Neural cell (in vitro differentiated cells): ENCODE measurements around the gene SHISAL2B. TPM values are rescaled to one million over a fixed set of nuclear protein-coding genes. Genes with fewer than 3 reads are reported as not detected.

Source experiments
- H2AFZ ChIP-seq: fragments of 200-600, 300-800 bp; sonication (generic), shearing (Covaris generic); 2 replicates; pipeline ENCODE4 v1.6.0; 2014; ENCODE audit warnings: low read depth, mild to moderate bottlenecking, antibody characterized with exemption, low read length, moderate library complexity
- H3F3A ChIP-seq: fragments of 200-600 bp; shearing (Covaris generic); 2 replicates; pipeline ENCODE4 v1.6.1; 2016; ENCODE audit warnings: mild to moderate bottlenecking, moderate library complexity, mixed read lengths, antibody characterized with exemption, low read length; ENCODE audit not compliant: insufficient read depth, poor library complexity, severe bottlenecking
- H3K27ac ChIP-seq: fragments of 200-600, 300-800 bp; sonication (generic), shearing (Covaris generic); 2 replicates; pipeline ENCODE4 v1.5.1; 2014; ENCODE audit warnings: mild to moderate bottlenecking, low read length, moderate library complexity
- H3K27me3 ChIP-seq: fragments of 300-800, 200-600 bp; sonication (generic), shearing (Covaris generic); 2 replicates; pipeline ENCODE4 v1.6.0; 2014; ENCODE audit warnings: mild to moderate bottlenecking, low read depth, low read length, moderate library complexity; ENCODE audit not compliant: insufficient read depth
- H3K36me3 ChIP-seq: fragments of 300-800, 200-600 bp; sonication (generic), shearing (Covaris generic); 2 replicates; pipeline ENCODE4 v1.5.1; 2014; ENCODE audit warnings: mild to moderate bottlenecking, antibody characterized with exemption, low read length, moderate library complexity; ENCODE audit not compliant: insufficient read depth
- H3K4me2 ChIP-seq: fragments of 300-800, 200-600 bp; sonication (generic), shearing (Covaris generic); 2 replicates; pipeline ENCODE4 v1.6.0; 2014; ENCODE audit warnings: mild to moderate bottlenecking, low read length
- H3K4me3 ChIP-seq: fragments of 300-800, 200-600 bp; sonication (generic), shearing (Covaris generic); 2 replicates; pipeline ENCODE4 v1.5.1; 2014; ENCODE audit warnings: mild to moderate bottlenecking, low read length, moderate library complexity
- H3K79me2 ChIP-seq: fragments of 200-600 bp; shearing (Covaris generic); replicated peaks from 2 replicates; pipeline ENCODE4 v1.6.0; 2014; ENCODE audit warnings: mild to moderate bottlenecking, low read length, moderate library complexity; ENCODE audit not compliant: insufficient read depth
- H3K9ac ChIP-seq: fragments of 300-800, 200-600 bp; sonication (generic), shearing (Covaris generic); 2 replicates; pipeline ENCODE4 v1.6.1; 2016; ENCODE audit warnings: mild to moderate bottlenecking, low read length, mixed read lengths
- H3K9me2 ChIP-seq: fragments of 200-600 bp; shearing (Covaris generic); 2 replicates; pipeline ENCODE4 v1.6.1; 2016; ENCODE audit warnings: mild to moderate bottlenecking, low read length, mixed read lengths; ENCODE audit not compliant: insufficient read depth
- H3K9me3 ChIP-seq: fragments of 200-600, 300-800 bp; sonication (generic), shearing (Covaris generic); 2 replicates; pipeline ENCODE4 v1.6.1; 2016; ENCODE audit warnings: mild to moderate bottlenecking, mixed run types, low read length, moderate library complexity, mixed read lengths
- H4K20me1 ChIP-seq: fragments of 200-600 bp; shearing (Covaris generic); 2 replicates; pipeline ENCODE4 v1.6.1; 2016; ENCODE audit warnings: mild to moderate bottlenecking, mixed run types; ENCODE audit not compliant: insufficient read depth
- EP300 ChIP-seq: fragments of 450-650 bp; conservative IDR thresholded peaks from 2 replicates; pipeline ENCODE4 v1.6.1; 2014; ENCODE audit warnings: antibody characterized with exemption, mild to moderate bottlenecking, moderate library complexity; ENCODE audit not compliant: poor library complexity, severe bottlenecking
- EZH2 ChIP-seq: fragments of 200-600, 300-800 bp; shearing (Covaris generic), sonication (generic); IDR thresholded peaks from 2 replicates; pipeline ENCODE4 v1.6.1; 2014; ENCODE audit warnings: antibody characterized with exemption, low read length, borderline replicate concordance, mild to moderate bottlenecking; ENCODE audit not compliant: insufficient read depth, poor library complexity, severe bottlenecking
- MXI1 ChIP-seq: fragments of 450-650 bp; conservative IDR thresholded peaks from 2 replicates; pipeline ENCODE4 v1.6.1; 2014; ENCODE audit warnings: antibody characterized with exemption, mild to moderate bottlenecking; ENCODE audit not compliant: poor library complexity, severe bottlenecking
- POLR2AphosphoS5 ChIP-seq: IDR thresholded peaks from 2 replicates; pipeline ENCODE4 v1.6.1; 2012
- RAD21 ChIP-seq: fragments of 450-650 bp; conservative IDR thresholded peaks from 2 replicates; pipeline ENCODE4 v1.6.1; 2014; ENCODE audit warnings: antibody characterized with exemption, mild to moderate bottlenecking, moderate library complexity
- SMC3 ChIP-seq: fragments of 450-650 bp; conservative IDR thresholded peaks from 2 replicates; pipeline ENCODE4 v1.6.1; 2014; ENCODE audit warnings: antibody characterized with exemption, mild to moderate bottlenecking, moderate library complexity; ENCODE audit not compliant: poor library complexity
- TAF1 ChIP-seq: IDR thresholded peaks from 2 replicates; pipeline ENCODE4 v1.6.1; 2012; ENCODE audit warnings: low read depth
- polyA plus RNA-seq: library from polyadenylated mRNA; depleted of rRNA; stranded (reverse); fragments of >200 nt; gene quantifications from 2 replicates; pipeline ENCODE4 v1.2.3, GENCODE V29; 2014
- TF ChIP-seq, protein P1 (sequence below): fragments of 450-650 bp; IDR thresholded peaks from 2 replicates; pipeline ENCODE4 v1.5.1; 2014; ENCODE audit warnings: antibody characterized with exemption, mild to moderate bottlenecking, moderate library complexity; ENCODE audit not compliant: poor library complexity, severe bottlenecking
- TF ChIP-seq, protein P2 (sequence below): IDR thresholded peaks from 2 replicates; pipeline ENCODE4 v1.6.1; 2012; ENCODE audit warnings: borderline replicate concordance

Gene SHISAL2B
- polyA plus RNA-seq, 1 donor from 2014 or later, result not detected

DNA sequence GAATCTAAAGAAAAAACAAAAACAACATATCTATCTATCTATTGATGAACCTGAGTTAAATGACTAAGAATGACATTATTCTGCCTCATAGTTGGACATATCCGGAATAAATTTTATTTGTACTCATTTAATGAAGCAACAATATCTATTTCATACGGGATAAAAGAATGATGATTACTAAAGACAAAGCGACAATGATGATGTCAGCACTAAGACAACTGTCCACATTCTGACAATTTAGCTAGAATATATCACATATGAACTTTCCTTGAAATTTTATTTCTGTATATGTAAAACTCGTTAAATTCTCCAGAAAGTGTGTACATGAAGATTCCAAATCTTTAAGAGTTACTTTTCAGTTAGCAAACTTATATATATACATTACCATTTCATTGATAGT lies 23.2 kb upstream of the SHISAL2B start:
- H3F3A ChIP-seq, result no peaks in the 10 kb centered on the region
- H2AFZ ChIP-seq, result no peak overlapping the region
- H3K36me3 ChIP-seq, result no peaks in the 10 kb centered on the region
- H3K4me3 ChIP-seq, result no peak overlapping the region
- no peaks in the 10 kb centered on the region for H4K20me1 ChIP-seq
- H3K27ac ChIP-seq, result no peak overlapping the region
- H3K4me2 ChIP-seq, result no peak overlapping the region
- H3K9me2 ChIP-seq, result no peaks in the 10 kb centered on the region
- H3K9ac ChIP-seq, result no peak overlapping the region
- no peaks in the 10 kb centered on the region for H3K79me2 ChIP-seq
- H3K9me3 ChIP-seq, result no peaks in the 10 kb centered on the region
- no peak for TF ChIP-seq TAF1
- no peak for TF ChIP-seq SMC3
- TF ChIP-seq EP300, result no peak
- TF ChIP-seq, protein P1, sequence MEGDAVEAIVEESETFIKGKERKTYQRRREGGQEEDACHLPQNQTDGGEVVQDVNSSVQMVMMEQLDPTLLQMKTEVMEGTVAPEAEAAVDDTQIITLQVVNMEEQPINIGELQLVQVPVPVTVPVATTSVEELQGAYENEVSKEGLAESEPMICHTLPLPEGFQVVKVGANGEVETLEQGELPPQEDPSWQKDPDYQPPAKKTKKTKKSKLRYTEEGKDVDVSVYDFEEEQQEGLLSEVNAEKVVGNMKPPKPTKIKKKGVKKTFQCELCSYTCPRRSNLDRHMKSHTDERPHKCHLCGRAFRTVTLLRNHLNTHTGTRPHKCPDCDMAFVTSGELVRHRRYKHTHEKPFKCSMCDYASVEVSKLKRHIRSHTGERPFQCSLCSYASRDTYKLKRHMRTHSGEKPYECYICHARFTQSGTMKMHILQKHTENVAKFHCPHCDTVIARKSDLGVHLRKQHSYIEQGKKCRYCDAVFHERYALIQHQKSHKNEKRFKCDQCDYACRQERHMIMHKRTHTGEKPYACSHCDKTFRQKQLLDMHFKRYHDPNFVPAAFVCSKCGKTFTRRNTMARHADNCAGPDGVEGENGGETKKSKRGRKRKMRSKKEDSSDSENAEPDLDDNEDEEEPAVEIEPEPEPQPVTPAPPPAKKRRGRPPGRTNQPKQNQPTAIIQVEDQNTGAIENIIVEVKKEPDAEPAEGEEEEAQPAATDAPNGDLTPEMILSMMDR, result no peak
- TF ChIP-seq, protein P2, sequence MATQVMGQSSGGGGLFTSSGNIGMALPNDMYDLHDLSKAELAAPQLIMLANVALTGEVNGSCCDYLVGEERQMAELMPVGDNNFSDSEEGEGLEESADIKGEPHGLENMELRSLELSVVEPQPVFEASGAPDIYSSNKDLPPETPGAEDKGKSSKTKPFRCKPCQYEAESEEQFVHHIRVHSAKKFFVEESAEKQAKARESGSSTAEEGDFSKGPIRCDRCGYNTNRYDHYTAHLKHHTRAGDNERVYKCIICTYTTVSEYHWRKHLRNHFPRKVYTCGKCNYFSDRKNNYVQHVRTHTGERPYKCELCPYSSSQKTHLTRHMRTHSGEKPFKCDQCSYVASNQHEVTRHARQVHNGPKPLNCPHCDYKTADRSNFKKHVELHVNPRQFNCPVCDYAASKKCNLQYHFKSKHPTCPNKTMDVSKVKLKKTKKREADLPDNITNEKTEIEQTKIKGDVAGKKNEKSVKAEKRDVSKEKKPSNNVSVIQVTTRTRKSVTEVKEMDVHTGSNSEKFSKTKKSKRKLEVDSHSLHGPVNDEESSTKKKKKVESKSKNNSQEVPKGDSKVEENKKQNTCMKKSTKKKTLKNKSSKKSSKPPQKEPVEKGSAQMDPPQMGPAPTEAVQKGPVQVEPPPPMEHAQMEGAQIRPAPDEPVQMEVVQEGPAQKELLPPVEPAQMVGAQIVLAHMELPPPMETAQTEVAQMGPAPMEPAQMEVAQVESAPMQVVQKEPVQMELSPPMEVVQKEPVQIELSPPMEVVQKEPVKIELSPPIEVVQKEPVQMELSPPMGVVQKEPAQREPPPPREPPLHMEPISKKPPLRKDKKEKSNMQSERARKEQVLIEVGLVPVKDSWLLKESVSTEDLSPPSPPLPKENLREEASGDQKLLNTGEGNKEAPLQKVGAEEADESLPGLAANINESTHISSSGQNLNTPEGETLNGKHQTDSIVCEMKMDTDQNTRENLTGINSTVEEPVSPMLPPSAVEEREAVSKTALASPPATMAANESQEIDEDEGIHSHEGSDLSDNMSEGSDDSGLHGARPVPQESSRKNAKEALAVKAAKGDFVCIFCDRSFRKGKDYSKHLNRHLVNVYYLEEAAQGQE, result no peak
- no peak for TF ChIP-seq RAD21
- no peaks in the 10 kb centered on the region for H3K27me3 ChIP-seq

DNA sequence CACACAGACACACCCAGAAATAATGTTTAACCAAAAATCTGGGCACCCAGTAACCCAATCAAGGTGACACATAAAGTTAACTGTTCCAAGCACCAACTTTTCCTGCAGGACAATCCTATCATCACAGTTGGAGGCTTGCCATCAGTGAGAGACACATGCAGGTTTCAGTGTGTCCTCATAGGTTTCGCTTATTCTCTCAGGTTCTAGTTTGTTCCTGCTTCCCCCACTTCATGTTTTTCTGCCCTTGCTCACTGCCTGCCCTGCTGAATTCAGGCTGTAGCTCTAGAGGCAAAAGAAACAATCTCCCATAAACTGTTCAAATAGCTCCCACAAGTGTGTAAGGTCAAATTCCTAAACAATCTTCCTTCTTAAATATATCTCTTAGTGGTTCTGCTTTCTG lies 20.0 kb upstream of the SHISAL2B start:
- H3F3A ChIP-seq, result no peaks in the 10 kb centered on the region
- H3K27me3 ChIP-seq, result no peaks in the 10 kb centered on the region
- no peak overlapping the region for H3K27ac ChIP-seq
- H4K20me1 ChIP-seq, result no peaks in the 10 kb centered on the region
- H3K9me3 ChIP-seq, result no peaks in the 10 kb centered on the region
- no peak overlapping the region for H2AFZ ChIP-seq
- H3K79me2 ChIP-seq, result no peaks in the 10 kb centered on the region
- TF ChIP-seq TAF1 (no peak), EZH2 (no peak), EP300 (no peak), POLR2AphosphoS5 (no peak), MXI1 (no peak), RAD21 (no peak), SMC3 (no peak)
- TF ChIP-seq, protein P1, result no peak
- TF ChIP-seq, protein P2, result no peak
- no peak overlapping the region for H3K4me2 ChIP-seq
- no peaks in the 10 kb centered on the region for H3K36me3 ChIP-seq
- H3K9me2 ChIP-seq, result no peaks in the 10 kb centered on the region
- no peak overlapping the region for H3K4me3 ChIP-seq
- no peak overlapping the region for H3K9ac ChIP-seq
